GM21447 (cell line): ENCODE measurements around the gene SH3BP5.

Experiments
- ATAC-seq: cut with Tn5 transposase; IDR thresholded peaks from one replicate; pipeline ENCODE4 v1.9.1; 2021; ENCODE audit not compliant: unreplicated experiment

Gene SH3BP5

DNA sequence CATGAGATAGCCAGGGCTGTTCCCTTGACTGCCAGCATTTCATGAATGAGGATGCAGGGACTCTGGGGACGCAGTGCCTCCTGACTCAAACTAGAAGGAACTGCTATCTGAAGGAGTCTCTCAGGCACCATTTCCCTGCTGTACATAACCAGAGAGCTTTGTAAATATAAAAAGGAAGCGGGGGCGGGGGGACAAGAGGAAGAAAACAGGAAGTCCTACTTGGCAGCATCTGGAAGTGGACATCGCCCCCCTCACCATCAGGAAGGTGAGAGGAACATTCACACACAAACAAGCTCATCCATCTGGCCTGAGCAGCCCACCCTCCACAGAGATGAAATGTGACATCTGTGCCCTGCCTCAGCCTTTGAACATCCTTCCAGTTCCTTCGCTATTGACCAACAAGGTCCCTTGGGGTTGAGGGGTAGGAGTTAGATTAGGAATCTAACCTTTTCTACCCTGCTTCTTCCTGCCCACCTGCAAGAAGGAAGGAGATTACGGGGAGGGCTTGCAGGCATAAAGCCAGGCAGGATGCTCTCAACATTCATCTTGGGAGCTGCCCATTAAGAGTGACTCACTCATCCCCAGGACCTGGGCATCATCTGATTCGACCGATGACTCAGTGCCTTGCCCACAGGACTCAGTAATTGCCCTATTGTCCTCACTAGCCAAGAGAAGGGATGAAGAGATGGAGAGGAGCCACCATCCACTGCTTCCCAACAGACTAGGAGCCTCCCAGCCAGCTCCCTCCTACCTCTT, 31.9 kb downstream of the SH3BP5 start:
- ATAC-seq: no peak

DNA sequence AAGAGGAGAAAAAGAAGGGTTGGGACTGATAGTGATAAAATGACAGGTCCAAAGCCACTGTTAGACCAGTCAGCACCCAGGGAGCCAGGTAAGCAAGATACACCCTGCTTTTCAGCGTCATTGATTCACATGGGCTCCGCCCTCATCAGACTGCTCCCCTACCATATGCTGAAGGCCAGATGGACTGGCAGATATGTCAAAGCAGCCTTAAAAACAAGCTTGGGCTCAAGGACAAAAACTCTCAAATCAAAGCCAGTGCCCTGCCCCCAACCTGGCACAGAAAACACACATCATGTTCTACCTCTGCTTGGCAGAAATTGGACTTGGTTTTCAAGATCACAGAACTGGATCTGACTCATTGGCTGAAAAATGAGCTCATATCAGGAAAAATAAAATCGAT, 33.4 kb downstream of the SH3BP5 start:
- ATAC-seq: no peak

DNA sequence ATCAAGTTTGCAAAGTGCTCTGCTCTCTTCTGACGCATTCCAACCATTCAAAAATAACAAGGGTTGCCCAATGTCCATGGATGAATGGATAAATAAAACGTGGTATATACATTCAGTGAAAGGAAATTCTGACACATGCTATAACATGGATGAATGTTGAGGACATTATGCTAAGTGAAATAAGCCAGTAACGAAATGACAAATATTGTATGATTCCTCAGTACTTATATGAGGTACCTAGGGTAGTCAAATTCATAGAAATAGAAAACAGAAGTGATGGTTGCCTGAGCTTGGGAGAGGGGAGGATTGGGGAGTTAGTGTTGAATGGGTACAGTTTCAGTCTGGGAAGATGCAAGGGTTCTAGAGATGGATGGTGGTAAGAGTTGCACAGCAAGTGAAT, 33.9 kb downstream of the SH3BP5 start:
- no peak for ATAC-seq

DNA sequence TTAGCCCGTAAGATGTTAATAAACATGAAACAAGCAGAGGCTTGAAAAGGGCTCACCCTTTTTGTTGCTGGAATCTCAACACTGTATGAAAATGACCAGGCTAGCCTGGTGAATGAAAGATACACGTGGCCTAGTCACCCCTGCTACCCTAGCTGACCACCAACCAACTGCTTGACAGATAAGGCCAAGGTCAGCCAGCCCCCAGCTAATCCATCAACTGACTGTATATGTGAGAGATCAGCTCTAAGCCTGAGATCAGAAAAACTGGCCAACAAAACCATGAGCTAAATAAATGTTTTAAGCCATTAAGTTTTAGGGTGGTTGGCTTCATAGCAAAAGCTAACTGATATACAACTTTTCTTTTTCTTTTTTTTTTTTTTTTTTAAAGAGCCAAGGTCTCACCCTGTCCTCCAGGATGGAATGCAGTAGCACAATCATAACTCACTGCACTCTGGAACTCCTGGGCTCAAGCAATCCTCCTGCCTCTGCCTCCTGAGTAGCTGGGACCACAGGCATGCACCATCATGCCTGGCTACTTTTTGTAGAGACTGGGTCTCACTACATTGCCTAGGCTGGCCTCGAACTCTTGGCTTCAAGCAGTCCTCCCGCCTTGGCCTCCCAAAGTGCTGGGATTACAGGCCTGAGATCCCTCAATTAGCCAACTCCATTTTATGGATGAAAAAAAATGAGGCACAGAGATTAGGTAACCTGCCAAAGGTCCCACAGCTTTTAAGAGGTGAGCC, 34.6 kb downstream of the SH3BP5 start:
- no peak for ATAC-seq

DNA sequence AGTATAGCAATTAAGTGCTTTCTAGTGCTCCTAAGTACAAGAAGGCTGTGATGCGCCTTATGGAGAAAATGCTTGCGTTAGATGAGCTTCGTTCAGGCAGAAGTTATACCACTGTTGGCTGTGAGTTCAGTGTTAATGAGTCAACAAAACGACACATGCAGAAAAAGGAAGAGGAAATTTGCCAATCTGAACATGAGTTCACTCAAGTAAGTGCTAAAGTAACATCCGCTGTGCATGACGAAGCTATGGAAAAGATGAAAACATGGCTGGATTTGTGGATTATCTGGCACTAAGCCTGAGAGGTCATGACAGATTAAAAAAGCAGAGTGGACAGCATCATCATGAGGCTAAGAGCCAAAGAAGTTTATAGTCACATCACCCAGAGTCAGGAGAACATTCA, 36.9 kb downstream of the SH3BP5 start:
- ATAC-seq: no peak

DNA sequence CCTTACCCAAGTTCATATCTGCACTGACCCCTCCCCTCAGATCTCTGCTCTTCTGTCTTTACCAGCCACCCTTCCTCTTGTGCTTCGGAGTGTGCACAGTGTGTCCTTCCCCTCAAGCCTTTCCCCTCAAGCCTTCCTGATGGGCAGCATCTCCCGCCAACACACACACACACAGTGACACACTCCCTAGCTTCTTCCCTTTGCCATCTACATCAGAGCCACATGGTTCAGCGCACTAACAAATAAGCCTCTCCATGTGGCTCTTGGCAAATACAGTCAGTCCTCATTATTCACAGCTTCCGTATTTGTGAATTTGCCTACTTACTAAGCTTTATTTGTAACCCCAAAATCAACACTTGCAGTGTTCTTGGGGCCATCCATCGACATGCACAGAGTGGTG, 37.5 kb downstream of the SH3BP5 start:
- no peak for ATAC-seq

DNA sequence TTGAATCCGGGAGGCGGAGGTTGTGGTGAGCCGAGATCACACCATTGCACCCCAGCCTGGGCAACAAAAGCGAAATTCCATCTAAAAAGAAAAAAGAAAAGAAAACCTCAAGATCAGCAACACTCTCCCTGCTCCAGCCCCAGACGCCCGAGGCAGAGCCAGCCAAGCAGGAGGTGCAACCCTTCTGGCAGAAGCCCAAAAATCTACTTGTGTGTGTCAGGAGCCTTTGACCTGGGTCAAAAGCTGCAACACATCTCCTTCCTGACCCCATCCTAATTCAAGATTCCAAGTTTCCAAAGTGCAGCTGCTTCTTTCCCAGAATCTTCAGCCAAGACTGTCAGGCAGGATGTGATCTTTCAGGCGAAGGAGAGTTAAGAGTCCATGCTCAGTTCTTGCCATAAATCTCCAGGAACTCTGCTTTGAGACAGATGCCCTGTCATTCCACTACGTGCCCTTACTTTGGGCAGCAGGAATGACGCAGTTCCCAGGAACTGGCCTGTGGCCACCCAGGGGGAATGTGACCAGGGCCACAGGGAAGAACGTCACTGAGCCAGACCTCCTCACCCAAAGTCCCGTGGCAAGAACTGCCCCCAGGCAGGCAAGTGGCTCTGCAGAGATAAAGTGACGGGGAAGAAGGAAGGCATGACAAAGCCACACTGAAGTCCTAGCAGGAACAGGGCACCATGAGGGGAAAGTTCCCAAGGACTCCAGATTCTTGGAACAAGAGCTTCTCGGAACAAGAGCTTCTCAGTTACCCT, 39.4 kb downstream of the SH3BP5 start:
- ATAC-seq: no peak

DNA sequence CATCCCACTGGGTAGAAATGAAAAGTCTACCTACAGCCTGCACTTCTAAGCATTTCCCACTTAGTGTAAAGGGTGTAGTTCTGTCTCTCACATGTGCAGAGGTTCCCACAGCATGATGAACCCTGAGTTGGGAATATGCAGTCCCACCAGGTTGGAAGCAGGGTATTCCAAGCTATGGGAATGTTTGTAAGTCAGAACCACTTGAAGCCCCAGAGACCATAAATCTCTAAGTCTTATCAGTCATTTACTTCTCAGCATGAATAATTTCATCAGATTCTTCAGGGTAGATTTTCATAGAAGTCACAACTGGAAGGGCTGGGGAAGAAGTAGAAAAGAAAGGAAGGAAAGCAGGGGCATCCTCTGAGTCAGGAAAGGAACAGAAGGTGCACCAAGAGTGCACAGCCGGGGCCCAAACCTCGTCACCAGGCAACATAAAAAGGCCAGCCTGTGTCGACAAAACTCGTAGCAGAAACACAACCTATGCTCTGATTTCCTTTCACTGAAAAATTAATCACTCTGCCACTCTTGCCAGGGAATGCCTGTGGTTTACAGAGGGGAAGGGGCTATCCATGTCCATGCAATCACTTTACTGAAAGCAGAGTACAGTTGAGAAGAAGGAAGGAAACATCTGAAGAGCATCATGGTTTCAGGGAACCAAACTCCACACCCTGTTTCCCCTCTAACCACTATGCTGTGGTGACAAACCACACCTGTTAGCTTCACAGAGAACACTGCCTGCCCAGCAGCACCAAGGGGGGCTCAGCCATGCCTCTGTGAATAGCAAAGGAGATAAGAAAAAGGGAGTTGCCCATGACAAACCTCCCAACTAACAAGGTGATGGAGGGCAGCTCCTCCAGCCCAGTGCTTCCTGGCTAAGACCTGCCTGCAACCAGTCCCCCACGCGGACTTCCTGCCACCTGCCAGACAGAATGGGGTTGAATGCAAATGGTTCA, 40.5 kb downstream of the SH3BP5 start:
- peak; percentile 93 for ATAC-seq

DNA sequence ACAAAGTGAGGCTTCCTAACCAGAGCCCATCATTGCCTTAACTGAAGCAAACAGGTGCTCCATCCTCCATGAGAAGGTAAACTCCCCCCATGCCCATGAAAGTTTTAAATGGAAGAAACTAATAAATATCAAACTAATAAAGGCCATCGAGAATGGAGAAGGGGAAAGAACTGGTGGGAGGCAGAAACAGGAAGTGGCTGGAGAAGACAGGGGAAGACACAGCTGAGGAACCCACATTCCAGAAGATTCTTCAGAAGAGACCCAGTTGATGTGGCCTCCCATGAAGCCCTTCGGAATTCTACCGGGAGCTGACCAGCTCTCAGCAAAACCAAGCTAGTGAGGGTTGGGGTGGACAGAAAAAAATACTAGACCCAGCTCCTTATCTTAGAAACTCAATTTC, 41.6 kb downstream of the SH3BP5 start:
- no peak for ATAC-seq

DNA sequence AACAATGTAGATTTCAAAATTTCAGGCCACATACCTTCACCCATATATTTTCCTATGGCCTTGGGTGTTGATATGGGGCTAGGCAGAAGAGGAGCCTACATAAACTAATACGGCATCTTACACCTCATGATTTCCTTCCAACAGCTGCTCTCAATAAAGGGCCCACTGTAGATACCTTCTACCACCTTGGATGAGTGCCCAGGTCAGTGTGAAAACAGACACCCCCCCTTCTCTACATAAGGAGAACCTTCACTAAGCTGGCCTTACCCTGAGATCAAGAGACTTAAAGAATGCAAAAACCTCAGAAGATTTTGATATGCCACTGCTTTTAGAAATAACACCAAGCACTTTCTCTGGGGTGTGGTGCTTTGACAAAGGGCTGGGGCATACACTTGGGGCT, 42.7 kb downstream of the SH3BP5 start:
- ATAC-seq: no peak

DNA sequence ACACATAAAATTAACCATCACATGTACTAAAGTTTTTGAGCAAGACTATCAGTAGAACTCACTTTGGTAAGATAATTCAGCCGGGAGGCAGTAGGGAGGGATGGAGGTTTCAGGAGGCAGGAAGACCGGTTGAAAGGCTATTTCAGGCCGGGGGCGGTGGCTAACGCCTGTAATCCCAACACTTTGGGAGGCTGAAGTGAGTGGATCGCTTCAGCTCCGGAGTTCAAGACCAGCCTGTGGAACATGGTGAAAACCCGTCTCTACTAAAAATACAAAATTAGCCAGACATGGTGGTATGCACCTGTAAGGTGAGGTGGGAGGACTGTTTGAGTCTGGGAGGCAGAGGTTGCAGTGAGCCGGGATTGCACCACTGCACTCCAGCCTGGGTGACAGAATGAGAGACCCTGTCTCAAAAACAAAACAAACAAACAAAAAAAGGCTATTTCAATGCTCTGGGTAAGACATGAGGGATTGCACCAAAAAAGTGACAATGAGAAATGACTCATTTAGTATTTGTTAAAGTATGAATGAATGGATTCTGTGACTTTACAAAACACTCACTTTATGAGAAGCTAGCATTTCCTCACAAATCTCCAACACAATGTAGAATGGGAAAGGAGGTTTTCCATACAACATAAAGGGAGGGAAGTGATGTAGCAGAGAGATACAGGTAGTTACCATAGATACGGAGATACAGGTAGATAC, 43.9 kb downstream of the SH3BP5 start:
- ATAC-seq: no peak

DNA sequence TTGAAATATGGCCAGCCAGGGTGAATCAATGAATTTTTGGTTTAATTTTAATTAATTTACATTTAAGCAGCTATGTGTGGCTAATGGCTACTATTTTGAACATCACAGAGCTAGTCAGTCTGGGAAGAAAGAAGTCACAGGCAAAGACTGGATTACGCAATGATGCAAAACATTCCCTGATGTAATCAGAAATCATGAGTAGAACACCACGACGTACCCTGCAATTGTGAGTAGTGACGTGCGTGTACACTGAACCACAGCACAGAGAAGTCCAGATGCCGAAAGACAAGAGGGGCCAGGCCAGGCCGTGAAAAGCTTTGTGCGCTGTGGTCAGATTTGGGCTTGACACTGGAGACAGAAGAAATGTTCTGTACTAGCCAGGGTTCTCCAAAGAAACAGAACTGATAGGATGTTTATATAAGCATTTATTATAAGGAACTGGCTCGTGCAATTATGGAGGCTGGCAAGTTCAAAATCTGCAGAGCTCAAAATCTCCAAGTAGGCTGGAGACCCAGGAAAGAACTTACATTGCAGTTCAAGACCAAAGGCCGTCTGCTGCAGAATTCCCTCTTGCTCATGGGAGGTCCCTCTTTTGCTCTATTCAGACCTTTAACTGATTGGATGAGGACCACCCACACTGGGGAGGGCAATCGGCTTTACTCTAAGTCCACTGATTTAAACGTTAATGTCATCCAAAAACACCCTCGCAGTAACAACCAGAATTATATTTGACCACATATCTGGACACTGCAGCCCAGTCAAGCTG, 44.6 kb downstream of the SH3BP5 start:
- ATAC-seq: no peak

DNA sequence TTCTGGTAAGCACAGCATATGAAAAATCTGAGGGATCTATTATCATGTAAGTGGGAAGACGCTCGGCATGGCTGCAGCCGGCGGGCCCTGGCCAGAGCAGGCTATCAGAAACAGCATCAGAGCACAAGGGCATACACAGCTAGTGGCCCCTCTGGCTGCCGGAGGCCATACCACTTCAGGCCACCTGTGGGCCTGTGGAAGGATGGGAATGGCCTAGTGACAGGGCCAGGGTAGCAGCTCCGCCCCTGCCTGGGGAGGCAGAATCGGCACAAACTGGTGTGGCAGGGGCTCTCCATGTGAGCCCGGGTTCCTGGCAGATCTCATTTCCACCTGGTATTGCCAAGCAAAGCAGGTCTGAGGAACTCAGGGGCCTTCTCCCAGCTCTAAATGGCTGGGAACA, 46.4 kb downstream of the SH3BP5 start:
- ATAC-seq: no peak

DNA sequence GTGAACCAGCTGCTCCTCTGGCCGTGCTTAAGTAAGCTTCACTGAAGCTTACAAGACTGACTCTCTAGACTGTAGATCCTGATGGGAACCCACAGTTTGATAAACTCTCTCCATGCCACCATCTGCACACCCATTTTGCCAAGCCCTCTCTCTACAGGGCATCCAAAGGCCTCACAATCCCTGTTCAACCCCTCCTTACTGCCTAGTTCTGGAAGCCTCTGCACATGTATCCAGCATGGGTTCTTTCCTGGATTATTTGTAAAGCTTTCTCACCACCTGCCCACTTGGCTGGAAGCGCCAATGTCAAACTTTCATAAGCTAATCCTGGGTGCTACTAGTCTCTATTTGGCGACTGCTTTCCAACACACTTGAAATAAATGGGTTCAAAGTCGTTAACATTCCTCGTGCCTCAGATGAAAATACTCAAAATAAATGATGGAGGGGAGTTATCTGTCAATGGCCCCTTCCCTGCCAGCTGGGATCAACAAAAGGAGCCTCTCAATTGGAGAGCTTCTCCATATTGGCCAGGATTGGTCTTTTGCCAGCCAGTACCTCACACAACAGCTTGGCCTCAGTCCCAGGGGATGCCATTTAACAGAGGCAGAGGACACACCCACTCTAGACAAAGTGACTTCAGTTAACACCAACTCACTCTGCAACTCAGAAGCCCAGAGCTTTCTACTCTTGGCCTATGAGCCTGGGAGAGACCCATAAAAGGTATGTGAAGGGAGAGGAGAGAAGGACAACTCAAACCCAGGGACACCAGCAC, 48.1 kb downstream of the SH3BP5 start:
- no peak for ATAC-seq

DNA sequence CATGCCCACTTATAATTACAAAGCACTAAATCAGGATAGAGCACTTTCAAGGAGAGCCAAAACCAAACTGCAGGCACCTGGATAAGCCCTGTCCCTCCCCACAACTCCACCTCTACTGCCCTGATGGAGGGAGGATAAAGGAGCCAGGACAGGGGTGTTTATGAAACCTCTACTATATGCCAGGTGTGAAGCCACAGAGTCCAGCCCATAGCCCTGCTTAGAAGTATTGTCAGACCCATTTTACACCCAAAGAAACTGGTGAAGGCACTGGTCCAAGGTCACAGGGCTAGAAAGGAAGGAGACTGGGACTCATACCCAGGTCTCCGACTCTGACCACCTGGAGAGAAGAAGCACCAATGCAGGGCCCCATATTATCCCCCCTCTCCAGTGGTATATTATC, 48.7 kb downstream of the SH3BP5 start:
- ATAC-seq: no peak

DNA sequence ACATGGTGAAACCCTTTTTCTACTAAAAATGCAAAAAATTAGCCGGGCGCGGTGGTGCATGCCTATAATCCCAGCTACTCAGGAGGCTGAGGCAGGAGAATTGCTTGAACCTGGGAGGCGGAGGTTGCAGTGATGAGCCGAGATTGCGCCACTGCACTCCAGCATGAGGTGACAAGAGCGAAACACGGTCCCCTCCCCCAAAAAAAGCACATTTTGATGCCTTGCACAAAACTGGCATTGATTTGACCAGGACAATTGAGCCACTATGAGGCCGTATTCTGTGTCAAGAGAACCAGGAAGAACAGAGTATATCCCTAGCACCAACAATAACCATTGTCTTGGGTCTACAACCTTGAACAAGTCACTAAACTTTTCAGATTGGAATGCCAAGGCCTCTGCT, 50.6 kb downstream of the SH3BP5 start:
- ATAC-seq: no peak

DNA sequence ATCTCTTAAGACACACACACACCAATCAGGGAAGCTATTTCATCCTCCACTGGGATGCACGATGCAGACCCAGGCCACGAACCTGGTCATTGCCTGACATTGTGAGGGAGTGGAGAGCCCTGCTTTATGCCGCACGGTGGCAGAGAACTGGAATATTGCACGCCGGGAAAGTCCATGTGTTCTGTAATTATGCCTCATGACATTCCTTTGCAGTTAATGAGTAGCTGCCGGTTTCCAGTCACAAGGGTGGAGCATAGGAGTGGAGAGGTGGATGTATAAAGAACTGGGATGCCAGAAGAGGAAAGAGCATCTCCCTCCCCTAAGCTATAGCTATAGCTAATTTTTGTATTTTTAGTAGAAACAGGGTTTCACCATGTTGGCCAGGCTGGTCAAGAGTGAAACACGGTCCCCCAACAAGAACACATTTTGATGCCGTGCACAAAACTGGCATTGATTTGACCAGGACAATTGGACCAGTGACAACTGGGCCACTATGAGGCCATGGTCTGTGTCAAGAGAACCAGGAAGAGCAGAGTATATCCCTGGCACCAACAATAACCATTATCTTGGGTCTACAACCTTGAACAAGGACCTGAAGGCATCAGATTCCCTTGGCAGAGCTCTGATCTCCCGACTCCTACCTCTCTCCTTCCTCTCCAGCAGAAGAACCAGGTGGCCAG, 51.4 kb downstream of the SH3BP5 start:
- no peak for ATAC-seq
